Measurements from ENCODE around the gene JOSD1. TPM values are rescaled to one million over a fixed set of nuclear protein-coding genes. Genes with fewer than 3 reads are reported as not detected.

Gene JOSD1
- total RNA-seq, 1 donor from 2014 or later, result 18.7 TPM

- intact Hi-C loops (cut with micrococcal nuclease), result no loop called here
- H3K27me3 ChIP-seq (ENCODE audit: low read depth), result no peaks in the 10 kb centered on the region
- H3K4me3 ChIP-seq, result no peak overlapping the region
- no peak overlapping the region for H3K27ac ChIP-seq (replicated peaks)
- H3K9me3 ChIP-seq (replicated peaks), result no peaks in the 10 kb centered on the region
- no peak for DNase-seq
- peaks cover 100% of the 10 kb centered on the region for H3K36me3 ChIP-seq
- peaks cover 19% of the 10 kb centered on the region for H3K4me1 ChIP-seq
- TF ChIP-seq CTCF (IDR thresholded peaks at IDR 0.05; ENCODE audit: borderline replicate concordance), result no peak
Measured at GRCh38 chr22:38742176-38742942, 41.6 kb upstream of the JOSD1 start.

- H3K27me3 ChIP-seq (ENCODE audit: low read depth), result no peaks in the 10 kb centered on the region
- DNase-seq, result no peak
- no peaks in the 10 kb centered on the region for H3K9me3 ChIP-seq (replicated peaks)
- intact Hi-C loops (cut with micrococcal nuclease), result no loop called here
- peaks cover 19% of the 10 kb centered on the region for H3K4me1 ChIP-seq
- no peak overlapping the region for H3K4me3 ChIP-seq
- no peak for TF ChIP-seq CTCF (IDR thresholded peaks at IDR 0.05; ENCODE audit: borderline replicate concordance)
- H3K27ac ChIP-seq (replicated peaks), result no peak overlapping the region
- H3K36me3 ChIP-seq, result peaks cover 100% of the 10 kb centered on the region
Measured at GRCh38 chr22:38741576-38741975, 40.8 kb upstream of the JOSD1 start.

GRCh38 chr22:38741166-38741565 lies 40.4 kb upstream of the JOSD1 start:
- H3K36me3 ChIP-seq, result peaks cover 100% of the 10 kb centered on the region
- no peak overlapping the region for H3K27ac ChIP-seq (replicated peaks)
- intact Hi-C loops (cut with micrococcal nuclease), result no loop called here
- H3K4me3 ChIP-seq, result no peak overlapping the region
- no peak for DNase-seq
- no peak for TF ChIP-seq CTCF (IDR thresholded peaks at IDR 0.05; ENCODE audit: borderline replicate concordance)
- H3K9me3 ChIP-seq (replicated peaks), result no peaks in the 10 kb centered on the region
- no peaks in the 10 kb centered on the region for H3K27me3 ChIP-seq (ENCODE audit: low read depth)
- peaks cover 19% of the 10 kb centered on the region for H3K4me1 ChIP-seq

- H3K4me3 ChIP-seq, result no peak overlapping the region
- H3K27me3 ChIP-seq (ENCODE audit: low read depth), result no peaks in the 10 kb centered on the region
- peaks cover 23% of the 10 kb centered on the region for H3K4me1 ChIP-seq
- no peak for TF ChIP-seq CTCF (IDR thresholded peaks at IDR 0.05; ENCODE audit: borderline replicate concordance)
- no peaks in the 10 kb centered on the region for H3K9me3 ChIP-seq (replicated peaks)
- intact Hi-C loops (cut with micrococcal nuclease), result no loop called here
- H3K27ac ChIP-seq (replicated peaks), result no peak overlapping the region
- DNase-seq, result no peak
- peaks cover 100% of the 10 kb centered on the region for H3K36me3 ChIP-seq
Measured at GRCh38 chr22:38740754-38741153, 40.0 kb upstream of the JOSD1 start.

- H3K9me3 ChIP-seq (replicated peaks), result no peaks in the 10 kb centered on the region
- DNase-seq, result no peak
- H3K4me3 ChIP-seq, result no peak overlapping the region
- peaks cover 28% of the 10 kb centered on the region for H3K4me1 ChIP-seq
- intact Hi-C loops (cut with micrococcal nuclease), result no loop called here
- no peaks in the 10 kb centered on the region for H3K27me3 ChIP-seq (ENCODE audit: low read depth)
- TF ChIP-seq CTCF (IDR thresholded peaks at IDR 0.05; ENCODE audit: borderline replicate concordance), result no peak
- no peak overlapping the region for H3K27ac ChIP-seq (replicated peaks)
- H3K36me3 ChIP-seq, result peaks cover 100% of the 10 kb centered on the region
Measured at GRCh38 chr22:38740116-38740723, 39.5 kb upstream of the JOSD1 start.
